GM23248 (cell line): Measurements from ENCODE around the gene FHL1.

Experiments
- EZH2 ChIP-seq: fragments of 200-600 bp; sonication (generic); IDR thresholded peaks from 2 replicates; pipeline ENCODE4 v1.6.1; 2018; ENCODE audit warnings: antibody characterized with exemption, mild to moderate bottlenecking; ENCODE audit not compliant: insufficient read depth, poor library complexity, severe bottlenecking
- EZH2phosphoT487 ChIP-seq: fragments of 200-600 bp; sonication (generic); IDR thresholded peaks from 2 replicates; pipeline ENCODE4 v1.6.1; 2018; ENCODE audit warnings: antibody characterized with exemption, moderate library complexity, mild to moderate bottlenecking, low read depth; ENCODE audit not compliant: insufficient read depth

DNA sequence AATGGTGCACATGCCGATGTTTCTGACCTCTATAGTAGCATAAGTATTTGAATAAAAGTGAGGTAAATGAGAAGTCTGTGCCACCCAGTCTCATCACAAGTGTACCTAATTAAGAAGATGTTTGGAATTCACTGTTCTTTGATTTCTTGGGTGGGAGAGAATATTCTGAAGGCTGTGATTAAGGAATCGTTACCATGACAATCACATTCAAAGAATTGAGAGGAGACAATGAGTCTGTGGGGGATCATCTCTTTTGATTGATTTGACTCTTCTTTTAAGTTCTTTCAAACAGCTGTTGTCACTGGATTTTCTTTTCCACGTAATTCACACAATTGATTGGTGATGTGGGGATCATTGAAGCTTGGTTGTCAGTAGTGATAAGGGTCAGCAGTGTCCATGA is 18.1 kb downstream of the FHL1 start:
- no peak for TF ChIP-seq EZH2
- no peak for TF ChIP-seq EZH2phosphoT487
